Astrocyte of the cerebellum (primary cell): ENCODE results near the gene ESPNL.

ENCODE experiments used
- DNase-seq: peaks from one replicate; pipeline ENCODE4 v3.0.0-alpha.2; 2011; ENCODE audit warnings: low read depth
- H3K4me3 ChIP-seq: 2 replicates; pipeline ENCODE4 v1.5.1; 2011; ENCODE audit warnings: mild to moderate bottlenecking, low read depth, low read length, moderate library complexity
- in situ Hi-C: cut with HindIII; loops from 2 replicates; pipeline ENCODE4 v1.10.0; 2017; ENCODE audit warnings: low sequenced_read_pairs
- TF ChIP-seq, protein P1 (sequence below): IDR thresholded peaks from 2 replicates; pipeline ENCODE4 v1.5.1; 2012; ENCODE audit warnings: low read length, low read depth, moderate library complexity, mild to moderate bottlenecking; ENCODE audit errors: missing control alignments

ESPNL gene

DNA sequence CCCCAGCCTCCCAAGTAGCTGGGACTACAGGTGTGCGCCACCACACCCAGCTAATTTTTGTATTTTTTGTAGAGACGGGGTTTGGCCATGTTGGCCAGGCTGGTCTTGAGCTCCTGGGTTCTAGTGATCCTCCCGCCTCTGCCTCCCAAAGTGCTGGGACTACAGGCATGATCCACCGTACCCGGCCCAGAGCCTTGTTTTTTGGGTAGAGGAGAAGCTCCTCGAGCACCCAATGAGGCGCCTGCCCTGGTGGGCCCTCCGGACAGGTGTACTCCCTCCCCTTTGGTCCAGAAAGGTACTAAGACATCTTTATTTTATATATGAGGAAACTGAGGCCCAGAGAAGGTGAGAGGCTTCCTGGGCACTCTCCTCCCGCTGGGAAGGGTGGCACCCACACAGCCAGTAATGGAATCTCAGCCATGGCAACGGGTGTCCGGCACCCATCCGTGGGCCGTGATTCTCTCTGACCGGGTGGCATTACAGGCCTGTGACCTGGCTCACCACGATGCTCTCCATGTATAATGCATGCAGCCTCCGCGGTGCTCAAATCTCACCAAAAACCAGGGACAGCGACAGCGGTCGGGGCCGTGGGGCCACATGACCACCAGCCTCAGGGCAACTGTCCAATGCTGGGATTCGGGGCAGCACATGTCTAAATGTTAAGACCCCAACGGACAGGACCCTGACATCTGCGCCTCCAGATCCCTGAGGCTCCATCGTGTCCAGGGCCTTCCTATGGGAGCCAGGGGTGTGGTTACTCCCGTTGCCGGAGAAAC is 21.6 kb downstream of the ESPNL start:
- no peak overlapping the region for H3K4me3 ChIP-seq
- no peak for DNase-seq
- in situ Hi-C loops = no loop called here
- TF ChIP-seq, protein P1, sequence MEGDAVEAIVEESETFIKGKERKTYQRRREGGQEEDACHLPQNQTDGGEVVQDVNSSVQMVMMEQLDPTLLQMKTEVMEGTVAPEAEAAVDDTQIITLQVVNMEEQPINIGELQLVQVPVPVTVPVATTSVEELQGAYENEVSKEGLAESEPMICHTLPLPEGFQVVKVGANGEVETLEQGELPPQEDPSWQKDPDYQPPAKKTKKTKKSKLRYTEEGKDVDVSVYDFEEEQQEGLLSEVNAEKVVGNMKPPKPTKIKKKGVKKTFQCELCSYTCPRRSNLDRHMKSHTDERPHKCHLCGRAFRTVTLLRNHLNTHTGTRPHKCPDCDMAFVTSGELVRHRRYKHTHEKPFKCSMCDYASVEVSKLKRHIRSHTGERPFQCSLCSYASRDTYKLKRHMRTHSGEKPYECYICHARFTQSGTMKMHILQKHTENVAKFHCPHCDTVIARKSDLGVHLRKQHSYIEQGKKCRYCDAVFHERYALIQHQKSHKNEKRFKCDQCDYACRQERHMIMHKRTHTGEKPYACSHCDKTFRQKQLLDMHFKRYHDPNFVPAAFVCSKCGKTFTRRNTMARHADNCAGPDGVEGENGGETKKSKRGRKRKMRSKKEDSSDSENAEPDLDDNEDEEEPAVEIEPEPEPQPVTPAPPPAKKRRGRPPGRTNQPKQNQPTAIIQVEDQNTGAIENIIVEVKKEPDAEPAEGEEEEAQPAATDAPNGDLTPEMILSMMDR = no peak

DNA sequence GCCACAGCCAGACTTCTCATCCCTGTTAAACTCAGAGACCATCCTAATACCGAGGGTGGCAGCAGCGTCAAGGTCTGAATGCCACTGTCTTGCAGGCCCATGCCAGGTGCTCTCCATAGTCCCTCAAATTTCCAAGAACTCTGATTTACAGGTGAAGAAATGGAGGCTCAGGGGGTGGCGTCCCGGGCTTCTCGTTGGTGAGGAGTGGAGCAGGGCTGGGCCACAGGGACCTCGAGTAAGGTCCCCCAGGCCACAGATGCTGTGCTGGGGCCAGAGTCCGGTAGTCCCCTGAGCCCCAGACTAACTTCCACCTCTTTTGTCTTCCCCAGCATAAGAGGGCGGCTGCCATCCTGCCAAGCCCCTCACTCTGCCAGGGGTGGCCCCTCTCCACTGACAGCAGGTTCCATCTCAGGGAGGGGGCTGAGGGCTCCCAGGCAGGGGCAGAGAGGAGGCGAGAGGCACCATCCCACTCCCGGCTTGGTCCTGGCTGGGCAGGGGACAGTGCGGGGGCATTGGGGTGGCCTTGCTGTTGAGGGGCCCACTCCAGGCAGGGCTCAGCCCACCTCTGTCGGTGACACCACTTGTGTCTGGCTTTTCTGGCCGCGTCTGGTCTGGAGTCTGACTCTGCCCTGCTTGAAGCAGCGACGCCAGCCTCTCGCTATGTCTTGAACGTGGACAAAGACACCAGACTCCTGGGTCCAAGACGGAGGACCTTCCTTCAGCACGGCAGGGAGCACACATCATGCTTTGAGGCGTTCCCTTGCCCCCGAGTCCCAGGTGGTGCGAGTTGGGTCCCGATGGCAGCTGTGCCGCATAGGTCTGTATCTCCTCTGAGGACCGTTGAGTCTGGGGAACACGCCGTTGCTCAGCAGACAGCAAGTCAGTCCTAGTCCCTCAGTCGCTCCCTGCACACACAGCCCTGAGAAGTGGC is 22.4 kb downstream of the ESPNL start:
- H3K4me3 ChIP-seq = no peak overlapping the region
- TF ChIP-seq, protein P1 = no peak
- in situ Hi-C loops = no loop called here
- DNase-seq = no peak

- DNase-seq = no peak
- in situ Hi-C loops = no loop called here
- TF ChIP-seq, protein P1 = no peak
- H3K4me3 ChIP-seq = no peak overlapping the region
These were observed 23.3 kb downstream of the ESPNL start for GRCh38 chr2:238123218-238123971.

- in situ Hi-C loops = no loop called here
- TF ChIP-seq, protein P1 = no peak
- DNase-seq = no peak
- no peak overlapping the region for H3K4me3 ChIP-seq
These were observed 23.9 kb downstream of the ESPNL start for GRCh38 chr2:238123991-238124470.

DNA sequence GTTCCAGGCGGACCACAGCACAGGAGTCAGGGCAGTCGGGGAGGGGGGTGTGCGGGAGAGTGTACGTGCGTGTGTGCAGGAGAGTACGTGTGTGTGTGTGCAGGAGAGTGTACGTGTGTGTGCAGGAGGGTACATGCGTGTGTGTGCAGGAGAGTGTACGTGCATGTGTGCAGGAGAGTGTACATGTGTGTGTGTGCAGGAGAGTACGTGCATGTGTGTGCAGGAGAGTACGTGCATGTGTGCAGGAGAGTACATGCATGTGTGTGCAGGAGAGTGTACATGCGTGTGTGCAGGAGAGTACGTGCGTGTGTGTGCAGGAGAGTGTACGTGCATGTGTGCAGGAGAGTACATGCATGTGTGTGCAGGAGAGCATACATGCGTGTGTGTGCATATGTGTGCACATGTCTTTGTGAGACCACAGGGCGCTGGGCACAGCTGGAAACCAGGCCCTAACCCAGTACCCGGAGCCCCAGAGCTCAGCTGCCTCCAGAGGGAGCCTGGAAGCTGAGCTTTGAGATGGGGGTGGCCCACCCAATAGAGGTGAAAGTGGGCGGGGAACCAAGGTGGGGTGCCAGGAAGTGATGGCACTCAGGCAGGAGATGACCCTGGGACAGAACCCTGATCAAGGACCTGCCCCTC is 24.5 kb downstream of the ESPNL start:
- in situ Hi-C loops = no loop called here
- TF ChIP-seq, protein P1 = no peak
- no peak for DNase-seq
- no peak overlapping the region for H3K4me3 ChIP-seq
